Stomach smooth muscle (tissue), 2 donors: Measurements from ENCODE around the gene VARS2.
"Not testable (repeated sequence)": the region's sequence is repeated elsewhere in the genome, so short reads cannot be mapped to it uniquely, and the experiment has no call there.

Experiments used
- H3K27ac ChIP-seq: one replicate; pipeline ENCODE4 v1.7.0; 2013; ENCODE audit warnings: mild to moderate bottlenecking, low read length, inconsistent platforms
- H3K27me3 ChIP-seq, 2 donors: one replicate each; pipeline ENCODE4 v1.7.0; 2013; ENCODE audit warnings: low read length in 2 of 2; ENCODE audit not compliant: insufficient read depth in 2 of 2, control insufficient read depth in 1 of 2
- H3K36me3 ChIP-seq, 2 donors: one replicate each; pipeline ENCODE4 v1.7.0; 2013; ENCODE audit warnings: low read length in 2 of 2; ENCODE audit not compliant: control insufficient read depth in 2 of 2, insufficient read depth in 2 of 2
- H3K4me1 ChIP-seq: one replicate; pipeline ENCODE4 v1.7.0; 2013; ENCODE audit warnings: low read length; ENCODE audit not compliant: control insufficient read depth, insufficient read depth
- H3K4me3 ChIP-seq, 2 donors: one replicate each; pipeline ENCODE4 v1.7.0; 2013; ENCODE audit warnings: low read length in 2 of 2
- H3K9ac ChIP-seq, 2 donors: one replicate each; pipeline ENCODE4 v1.7.0; 2013; ENCODE audit warnings: low read length in 2 of 2, mild to moderate bottlenecking in 1 of 2
- H3K9me3 ChIP-seq, 2 donors: one replicate each; pipeline ENCODE4 v1.7.0; 2013; ENCODE audit warnings: low read length in 2 of 2; ENCODE audit not compliant: control insufficient read depth in 2 of 2
- donor health status: healthy.
- donor health status: Pancreatic carcinoma.

VARS2 gene

GRCh38 chr6:30914076-30914853 lies at the start of gene VARS2:
VARS2 (plus strand) TSS chr6:30914238; CDS start chr6:30914837, 599 bp downstream.
- H3K9me3 ChIP-seq: no peaks in the 10 kb centered on the region
- peak within 1 kb of the TSS; percentile 93 for H3K27ac ChIP-seq
- peaks cover 30% of the 10 kb centered on the region for H3K4me1 ChIP-seq
- peak within 1 kb of the TSS; percentile 94 to 95 for H3K9ac ChIP-seq
- no peaks in the 10 kb centered on the region for H3K27me3 ChIP-seq
- peak within 1 kb of the TSS; percentile 76 to 80 for H3K4me3 ChIP-seq
- H3K36me3 ChIP-seq: peaks cover 16 to 33% of the 10 kb centered on the region in 2 donors

DNA sequence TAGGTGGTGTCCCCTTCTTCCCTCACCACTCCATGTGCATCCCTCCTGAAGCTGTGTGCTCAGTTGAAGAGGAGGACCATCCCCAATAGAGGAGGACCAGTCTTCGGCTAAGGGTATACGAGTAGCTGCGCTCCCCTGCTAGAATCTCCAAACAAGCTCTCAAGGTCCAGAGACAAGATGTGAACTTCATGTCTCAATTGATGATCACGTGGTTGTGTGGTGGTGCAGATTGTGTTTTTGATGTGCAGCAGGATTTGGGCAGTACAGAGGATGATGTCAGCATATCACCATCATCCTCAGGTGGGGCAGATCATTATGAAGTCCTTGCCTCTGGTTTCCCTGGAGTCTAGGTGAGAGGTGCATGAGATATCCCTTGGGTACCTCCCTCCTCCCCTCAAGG lies 49.7 kb upstream of the VARS2 start:
- Histone ChIP-seq H3K4me3 (no peak overlapping the region), H3K36me3 (no peaks in the 10 kb centered on the region), H3K4me1 (no peaks in the 10 kb centered on the region), H3K9me3 (no peaks in the 10 kb centered on the region), H3K27me3 (no peaks in the 10 kb centered on the region), H3K9ac (no peak overlapping the region), H3K27ac (no peak overlapping the region)

DNA sequence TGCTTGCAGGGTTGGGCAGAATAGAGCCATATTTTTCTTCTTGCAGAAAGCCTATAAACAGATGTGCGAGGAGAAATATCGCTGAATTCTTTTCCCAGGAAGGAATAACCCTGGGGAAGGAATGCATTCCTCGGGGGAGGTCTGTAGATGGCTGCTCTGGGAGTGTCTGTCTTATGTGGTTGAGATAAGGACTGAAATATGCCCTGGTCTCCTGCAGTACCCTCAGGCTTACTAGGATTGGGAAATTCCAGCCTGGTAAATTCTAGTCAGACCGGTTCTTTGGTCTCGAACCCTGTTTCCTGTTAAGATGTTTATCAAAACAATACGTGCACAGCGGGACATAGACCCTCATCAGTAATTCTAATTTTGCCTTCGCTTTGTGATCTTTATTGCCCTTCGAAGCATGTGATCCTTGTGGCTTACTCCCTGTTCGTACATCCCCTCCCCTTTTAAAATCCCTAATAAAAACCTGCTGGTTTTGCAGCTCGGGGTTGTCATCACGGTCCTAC lies 44.7 kb upstream of the VARS2 start:
- not testable (repeated sequence) for H3K9ac ChIP-seq

DNA sequence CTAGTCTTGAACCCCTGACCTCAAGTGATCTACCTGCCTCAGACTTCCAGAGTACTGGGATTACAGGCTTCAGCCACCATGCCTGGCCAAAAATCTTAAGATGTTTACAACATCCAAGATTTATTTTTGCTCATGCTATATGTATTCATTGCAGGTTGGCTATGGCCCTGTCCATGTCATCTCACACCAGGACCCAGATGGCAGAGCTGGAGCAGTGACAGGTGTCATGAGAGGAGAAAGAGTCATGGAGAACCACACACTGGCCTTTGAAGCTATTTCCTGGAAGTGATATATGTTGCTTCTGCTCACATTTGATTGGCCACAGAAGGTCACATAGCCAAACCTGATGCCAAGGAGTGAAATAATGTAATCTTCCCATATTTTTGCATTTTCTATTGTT lies 43.5 kb upstream of the VARS2 start:
- Histone ChIP-seq H3K27me3 (no peaks in the 10 kb centered on the region), H3K9ac (no peak overlapping the region), H3K36me3 (no peaks in the 10 kb centered on the region), H3K4me1 (peaks cover 2% of the 10 kb centered on the region), H3K27ac (no peak overlapping the region), H3K9me3 (no peaks in the 10 kb centered on the region), H3K4me3 (no peak overlapping the region)

More for the DNA sequence above, 44.7 kb upstream of the VARS2 start:
- H3K9me3 ChIP-seq, H3K27ac ChIP-seq, H3K27me3 ChIP-seq, H3K4me3 ChIP-seq, H3K4me1 ChIP-seq, H3K36me3 ChIP-seq: not testable (repeated sequence)

GRCh38 chr6:30871592-30872183 lies 42.4 kb upstream of the VARS2 start:
- Histone ChIP-seq H3K4me3 (no peak overlapping the region), H3K27ac (no peak overlapping the region), H3K9me3 (no peaks in the 10 kb centered on the region), H3K4me1 (peaks cover 13% of the 10 kb centered on the region), H3K27me3 (no peaks in the 10 kb centered on the region), H3K9ac (no peak overlapping the region), H3K36me3 (no peaks in the 10 kb centered on the region)

- Histone ChIP-seq H3K27me3 (no peaks in the 10 kb centered on the region), H3K4me3 (no peak overlapping the region), H3K36me3 (no peaks in the 10 kb centered on the region), H3K27ac (no peak overlapping the region), H3K4me1 (peaks cover 24% of the 10 kb centered on the region), H3K9ac (no peak overlapping the region), H3K9me3 (no peaks in the 10 kb centered on the region)
These were observed 40.8 kb upstream of the VARS2 start for GRCh38 chr6:30873137-30873640.

DNA sequence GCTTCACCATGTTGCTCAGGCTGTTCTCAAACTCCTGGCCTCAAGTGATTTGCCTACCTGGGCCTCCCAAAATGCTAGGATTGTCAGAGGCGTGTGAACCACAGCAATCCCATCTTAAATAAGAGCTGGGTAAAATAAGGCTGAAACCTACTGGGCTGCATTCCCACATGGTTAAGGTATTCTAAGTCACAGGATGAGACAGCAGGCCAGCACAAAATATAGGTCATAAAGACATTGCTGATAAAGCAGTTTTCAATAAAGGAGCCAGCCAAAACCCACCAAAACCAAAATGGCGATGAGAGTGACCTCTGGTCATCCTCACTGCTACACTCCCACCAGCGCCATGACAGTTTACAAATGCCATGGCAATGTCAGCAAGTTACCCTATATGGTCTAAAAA lies 40.2 kb upstream of the VARS2 start:
- not testable (repeated sequence) for H3K9me3 ChIP-seq, H3K36me3 ChIP-seq, H3K9ac ChIP-seq, H3K4me3 ChIP-seq, H3K27ac ChIP-seq, H3K27me3 ChIP-seq
- H3K4me1 ChIP-seq: peaks cover 27% of the 10 kb centered on the region

- H3K9me3 ChIP-seq: no peaks in the 10 kb centered on the region
- no peaks in the 10 kb centered on the region for H3K36me3 ChIP-seq
- H3K27me3 ChIP-seq: no peaks in the 10 kb centered on the region
- peak overlapping the region; percentile 92 for H3K27ac ChIP-seq
- peaks cover 27% of the 10 kb centered on the region for H3K4me1 ChIP-seq
- no peak overlapping the region for H3K4me3 ChIP-seq
- H3K9ac ChIP-seq: peak overlapping the region in 1 of 2 donors; percentile 36
These were observed 38.6 kb upstream of the VARS2 start for GRCh38 chr6:30875244-30876038.

DNA sequence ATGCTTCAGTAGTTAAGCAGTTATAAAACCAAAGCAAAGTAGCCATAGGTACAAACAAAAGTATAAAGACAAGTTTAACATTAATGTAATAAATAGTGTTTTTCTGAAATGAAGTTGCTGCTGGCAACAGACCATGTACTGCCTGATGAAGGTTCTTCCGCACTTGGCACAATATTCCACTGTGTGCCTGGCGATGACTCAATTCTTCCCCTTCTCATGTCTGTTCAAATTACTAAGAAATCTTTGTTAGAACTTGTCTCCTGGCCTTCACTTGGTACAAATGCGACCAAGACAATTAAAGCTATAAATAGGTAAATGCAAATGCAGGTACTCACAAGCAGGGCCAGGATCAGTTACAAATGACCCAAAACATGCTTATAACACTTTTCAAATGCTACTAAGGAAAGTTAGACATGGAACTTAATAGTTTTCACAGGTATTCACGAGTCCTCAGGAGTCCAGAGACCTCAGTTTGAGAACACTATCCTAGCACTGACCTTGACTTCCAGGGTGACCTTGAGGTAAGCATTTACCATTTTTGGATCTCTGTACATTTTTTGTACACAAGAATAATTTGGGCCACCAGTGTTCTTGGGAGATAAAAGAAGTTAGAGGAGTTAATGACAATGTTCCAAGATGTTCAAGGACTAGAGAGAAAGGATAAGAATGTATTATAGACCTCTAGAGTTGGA lies 37.9 kb upstream of the VARS2 start:
- Histone ChIP-seq H3K36me3 (no peaks in the 10 kb centered on the region), H3K9ac (no peak overlapping the region), H3K4me1 (peaks cover 27% of the 10 kb centered on the region), H3K4me3 (no peak overlapping the region), H3K27ac (peak overlapping the region; percentile 92), H3K27me3 (no peaks in the 10 kb centered on the region), H3K9me3 (no peaks in the 10 kb centered on the region)
